ENCODE data around the gene ST6GAL1. TPM values are rescaled to one million over a fixed set of nuclear protein-coding genes. Genes with fewer than 3 reads are reported as not detected.
"Not testable (repeated sequence)": the region's sequence is repeated elsewhere in the genome, so short reads cannot be mapped to it uniquely, and the experiment has no call there.

Gene ST6GAL1
- total and polyA plus RNA-seq, 2 experiments from 2014 or later: 17.6 to 65.1 TPM

DNA sequence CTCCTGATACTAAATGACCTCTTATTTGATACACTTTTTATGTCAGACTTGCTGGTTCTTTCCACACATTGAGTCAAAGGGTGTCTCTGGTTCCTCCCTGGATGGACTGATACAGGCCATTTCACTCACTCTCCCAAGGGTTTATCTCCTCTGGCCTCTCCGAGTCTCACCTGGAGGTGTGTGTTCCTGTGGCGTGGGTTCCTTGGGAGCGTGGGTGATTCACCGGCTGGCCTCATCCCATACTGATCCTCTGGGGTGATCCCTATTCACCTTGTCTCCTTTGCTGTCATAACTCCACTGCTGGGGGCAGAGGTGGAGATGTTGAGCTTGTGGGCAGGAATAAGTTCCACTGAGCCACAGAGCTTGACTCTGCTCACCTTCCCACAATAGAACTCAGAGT is 61.1 kb downstream of the ST6GAL1 start (continued):
- TF ChIP-seq ZNF331 (CRISPR knock-in tag; IDR thresholded peaks at IDR 0.05; ENCODE audit: low read depth) (no peak), JUNB (IDR thresholded peaks at IDR 0.05; ENCODE audit: unreplicated experiment) (no peak), CREB1 (CRISPR knock-in tag; IDR thresholded peaks at IDR 0.05; ENCODE audit: low read depth) (no peak), ETS1 (IDR thresholded peaks at IDR 0.05) (no peak), EZH2phosphoT487 (IDR thresholded peaks at IDR 0.05; ENCODE audit: unreplicated experiment) (no peak), ZNF114 (CRISPR knock-in tag; IDR thresholded peaks at IDR 0.05) (no peak), STAT1 (IDR thresholded peaks at IDR 0.05; ENCODE audit: unreplicated experiment) (no peak), NANOG (IDR thresholded peaks at IDR 0.05; ENCODE audit: borderline replicate concordance) (no peak), POLR2AphosphoS5 (IDR thresholded peaks at IDR 0.05; ENCODE audit: low read depth) (no peak)
- TF ChIP-seq, protein P1, sequence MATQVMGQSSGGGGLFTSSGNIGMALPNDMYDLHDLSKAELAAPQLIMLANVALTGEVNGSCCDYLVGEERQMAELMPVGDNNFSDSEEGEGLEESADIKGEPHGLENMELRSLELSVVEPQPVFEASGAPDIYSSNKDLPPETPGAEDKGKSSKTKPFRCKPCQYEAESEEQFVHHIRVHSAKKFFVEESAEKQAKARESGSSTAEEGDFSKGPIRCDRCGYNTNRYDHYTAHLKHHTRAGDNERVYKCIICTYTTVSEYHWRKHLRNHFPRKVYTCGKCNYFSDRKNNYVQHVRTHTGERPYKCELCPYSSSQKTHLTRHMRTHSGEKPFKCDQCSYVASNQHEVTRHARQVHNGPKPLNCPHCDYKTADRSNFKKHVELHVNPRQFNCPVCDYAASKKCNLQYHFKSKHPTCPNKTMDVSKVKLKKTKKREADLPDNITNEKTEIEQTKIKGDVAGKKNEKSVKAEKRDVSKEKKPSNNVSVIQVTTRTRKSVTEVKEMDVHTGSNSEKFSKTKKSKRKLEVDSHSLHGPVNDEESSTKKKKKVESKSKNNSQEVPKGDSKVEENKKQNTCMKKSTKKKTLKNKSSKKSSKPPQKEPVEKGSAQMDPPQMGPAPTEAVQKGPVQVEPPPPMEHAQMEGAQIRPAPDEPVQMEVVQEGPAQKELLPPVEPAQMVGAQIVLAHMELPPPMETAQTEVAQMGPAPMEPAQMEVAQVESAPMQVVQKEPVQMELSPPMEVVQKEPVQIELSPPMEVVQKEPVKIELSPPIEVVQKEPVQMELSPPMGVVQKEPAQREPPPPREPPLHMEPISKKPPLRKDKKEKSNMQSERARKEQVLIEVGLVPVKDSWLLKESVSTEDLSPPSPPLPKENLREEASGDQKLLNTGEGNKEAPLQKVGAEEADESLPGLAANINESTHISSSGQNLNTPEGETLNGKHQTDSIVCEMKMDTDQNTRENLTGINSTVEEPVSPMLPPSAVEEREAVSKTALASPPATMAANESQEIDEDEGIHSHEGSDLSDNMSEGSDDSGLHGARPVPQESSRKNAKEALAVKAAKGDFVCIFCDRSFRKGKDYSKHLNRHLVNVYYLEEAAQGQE (IDR thresholded peaks at IDR 0.05; ENCODE audit: unreplicated experiment): no peak

GRCh38 chr3:186992096-186992495 is 61.8 kb downstream of the ST6GAL1 start:
- not testable (repeated sequence) for H4K20me1 ChIP-seq (replicated peaks; ENCODE audit: insufficient read depth); DNase-seq (ENCODE audit: low spot score); H3K27ac Mint-ChIP-seq; H3K4me3 Mint-ChIP-seq; H3F3A ChIP-seq (replicated peaks; ENCODE audit: low read depth); H3K27me3 ChIP-seq (ENCODE audit: insufficient read depth); H3K9me3 Mint-ChIP-seq; H2AFZ ChIP-seq; H3K27ac ChIP-seq (ENCODE audit: low read depth); ATAC-seq; H3K4me2 ChIP-seq; H3K27me3 Mint-ChIP-seq (ENCODE audit: insufficient read depth, low read depth, poor library complexity); H3K9me2 ChIP-seq (ENCODE audit: insufficient read depth); H3K36me3 ChIP-seq (ENCODE audit: insufficient read depth); H3K4me3 ChIP-seq
- H3K36me3 Mint-ChIP-seq (ENCODE audit: low read depth): peaks cover 31% of the 10 kb centered on the region
- peaks cover 27% of the 10 kb centered on the region; the same call in 1 of the 2 replicates for H3K79me2 ChIP-seq (replicated peaks; ENCODE audit: insufficient read depth)
- peaks cover 31% of the 10 kb centered on the region for H3K4me1 ChIP-seq (ENCODE audit: insufficient read depth)
- H3K4me1 Mint-ChIP-seq: peaks cover 55% of the 10 kb centered on the region
